Astrocyte of the cerebellum (primary cell): ENCODE results near the gene ASH1L.
"Not testable (repeated sequence)": the region's sequence is repeated elsewhere in the genome, so short reads cannot be mapped to it uniquely, and the experiment has no call there.

Experiments used
- DNase-seq: peaks from one replicate; pipeline ENCODE4 v3.0.0-alpha.2; 2011; ENCODE audit warnings: low read depth
- H3K4me3 ChIP-seq: 2 replicates; pipeline ENCODE4 v1.5.1; 2011; ENCODE audit warnings: mild to moderate bottlenecking, low read depth, low read length, moderate library complexity
- in situ Hi-C: cut with HindIII; loops from 2 replicates; pipeline ENCODE4 v1.10.0; 2017; ENCODE audit warnings: low sequenced_read_pairs
- TF ChIP-seq, protein P1 (sequence below): IDR thresholded peaks from 2 replicates; pipeline ENCODE4 v1.5.1; 2012; ENCODE audit warnings: low read length, low read depth, moderate library complexity, mild to moderate bottlenecking; ENCODE audit errors: missing control alignments

The ASH1L gene

DNA sequence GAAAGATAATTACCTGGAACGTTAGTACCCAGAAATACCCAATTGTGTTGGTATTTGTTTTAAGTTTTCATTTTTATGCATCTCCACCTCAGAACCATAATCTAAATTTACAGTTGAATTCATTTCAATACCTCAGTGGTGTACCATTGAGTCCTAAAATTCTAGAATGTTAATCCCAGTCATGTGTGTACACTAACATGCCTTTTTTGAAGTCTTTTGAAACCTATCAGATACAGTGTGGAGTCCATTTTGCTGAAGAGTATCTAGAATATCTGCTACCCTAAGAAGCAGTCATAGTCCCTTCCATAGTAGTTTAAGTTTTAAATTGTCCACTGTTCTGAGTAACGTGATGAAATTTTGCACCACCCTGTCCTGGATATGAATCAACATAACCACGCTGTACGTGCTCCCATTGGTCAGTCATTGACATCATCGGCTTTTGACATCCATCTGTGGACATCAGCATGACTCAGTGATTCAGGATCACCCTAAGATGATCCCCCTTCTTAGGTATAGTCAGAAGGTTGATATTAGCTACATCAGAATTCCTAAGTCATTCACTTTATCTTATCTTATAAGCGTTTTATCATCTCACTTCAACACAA, 7.5 kb upstream of the ASH1L start:
- no peak overlapping the region for H3K4me3 ChIP-seq
- in situ Hi-C loops: no loop called here
- TF ChIP-seq, protein P1, sequence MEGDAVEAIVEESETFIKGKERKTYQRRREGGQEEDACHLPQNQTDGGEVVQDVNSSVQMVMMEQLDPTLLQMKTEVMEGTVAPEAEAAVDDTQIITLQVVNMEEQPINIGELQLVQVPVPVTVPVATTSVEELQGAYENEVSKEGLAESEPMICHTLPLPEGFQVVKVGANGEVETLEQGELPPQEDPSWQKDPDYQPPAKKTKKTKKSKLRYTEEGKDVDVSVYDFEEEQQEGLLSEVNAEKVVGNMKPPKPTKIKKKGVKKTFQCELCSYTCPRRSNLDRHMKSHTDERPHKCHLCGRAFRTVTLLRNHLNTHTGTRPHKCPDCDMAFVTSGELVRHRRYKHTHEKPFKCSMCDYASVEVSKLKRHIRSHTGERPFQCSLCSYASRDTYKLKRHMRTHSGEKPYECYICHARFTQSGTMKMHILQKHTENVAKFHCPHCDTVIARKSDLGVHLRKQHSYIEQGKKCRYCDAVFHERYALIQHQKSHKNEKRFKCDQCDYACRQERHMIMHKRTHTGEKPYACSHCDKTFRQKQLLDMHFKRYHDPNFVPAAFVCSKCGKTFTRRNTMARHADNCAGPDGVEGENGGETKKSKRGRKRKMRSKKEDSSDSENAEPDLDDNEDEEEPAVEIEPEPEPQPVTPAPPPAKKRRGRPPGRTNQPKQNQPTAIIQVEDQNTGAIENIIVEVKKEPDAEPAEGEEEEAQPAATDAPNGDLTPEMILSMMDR: no peak
- DNase-seq: no peak

DNA sequence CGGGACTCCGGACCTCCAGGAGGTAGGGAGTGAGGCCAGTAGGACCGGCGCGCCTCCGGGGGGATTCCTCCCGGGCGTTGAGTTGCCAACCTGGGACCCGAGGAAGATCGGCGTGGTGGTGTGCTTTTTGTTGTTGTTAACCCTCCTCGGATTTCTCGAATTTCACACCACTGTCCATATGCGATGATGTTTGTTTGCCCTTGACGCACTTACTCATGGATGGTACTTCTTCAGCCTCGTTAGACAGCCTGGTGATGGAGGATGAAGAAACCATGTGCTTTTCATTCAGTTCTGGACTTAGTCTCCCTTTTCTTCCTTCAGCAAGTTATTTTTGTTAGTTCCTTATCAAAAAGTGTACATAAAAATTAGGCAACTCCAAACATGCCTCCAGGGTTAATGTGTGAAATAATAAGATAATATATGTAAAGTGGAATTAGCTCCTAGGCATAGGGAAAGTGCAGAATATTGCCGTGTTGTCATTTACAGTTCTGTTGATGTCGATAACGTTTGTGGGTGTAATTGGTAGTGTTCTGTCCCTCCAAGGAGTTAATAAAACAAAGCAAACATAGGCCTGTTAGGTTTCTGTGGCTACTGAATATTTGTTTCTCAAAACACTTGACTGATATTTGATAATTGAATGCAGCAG, 897 bp upstream of the ASH1L start:
- H3K4me3 ChIP-seq: peak overlapping the region; percentile 81
- in situ Hi-C loops, DNase-seq: not testable (repeated sequence)

DNA sequence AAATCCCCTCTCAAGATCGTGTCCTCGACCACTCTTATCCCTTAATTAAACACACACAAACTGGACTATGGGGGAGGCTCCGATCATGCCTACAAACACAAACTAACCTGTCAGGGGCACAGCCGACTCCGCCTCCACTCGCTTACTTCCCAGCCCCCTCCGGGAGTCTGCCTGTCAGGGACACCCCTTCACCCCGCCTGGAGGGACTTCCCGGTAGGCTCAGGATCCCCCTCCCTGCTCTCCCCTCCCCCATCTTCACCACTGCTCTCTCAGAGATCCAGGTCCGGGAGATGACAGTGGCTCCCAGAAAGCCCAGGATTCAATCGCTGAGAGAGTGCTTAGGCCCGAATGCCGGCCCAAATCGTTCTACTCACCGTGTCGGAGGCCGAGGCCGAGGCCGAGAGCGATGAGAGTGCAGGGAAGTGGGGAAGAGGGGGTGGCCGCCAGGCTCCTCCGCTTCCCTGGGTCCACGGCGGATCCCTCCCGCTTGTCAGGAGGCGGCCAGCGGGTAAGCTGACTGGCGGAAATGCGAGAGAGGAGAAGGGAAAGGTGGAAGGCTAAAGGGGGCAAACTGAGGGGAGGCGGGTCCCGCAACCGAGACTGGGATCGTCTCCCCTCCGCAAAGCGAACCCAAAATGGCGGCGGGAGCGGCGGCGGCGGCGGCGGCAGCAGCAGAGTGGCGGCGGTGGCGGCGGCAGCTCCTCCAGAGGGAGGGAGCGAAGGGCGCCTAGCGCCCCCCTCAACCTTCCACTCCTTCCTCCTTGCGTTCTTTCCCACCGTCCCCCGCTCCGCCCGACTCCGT, 623 bp downstream of the ASH1L start:
- H3K4me3 ChIP-seq: peak overlapping the region; percentile 81
- in situ Hi-C loops: not testable (repeated sequence)

DNA sequence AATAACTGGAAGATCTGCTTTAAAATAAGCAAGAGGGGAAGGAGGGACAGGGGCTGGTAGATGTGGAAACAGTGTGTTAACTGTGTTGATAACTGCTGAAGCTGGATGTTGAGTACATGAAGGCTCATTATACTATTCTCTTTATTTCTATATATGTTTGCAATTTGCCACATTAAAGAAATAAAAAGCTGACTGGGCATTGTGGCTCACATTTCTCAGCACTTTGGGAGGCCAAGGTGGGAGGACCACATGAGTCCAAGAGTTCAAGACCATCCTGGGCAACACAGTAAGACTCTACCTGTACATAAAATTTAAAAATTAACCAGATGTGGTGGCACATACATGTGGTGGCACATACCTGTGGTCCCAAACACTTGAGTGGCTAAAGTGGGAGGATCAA, 6.7 kb downstream of the ASH1L start:
- TF ChIP-seq, protein P1: no peak
- in situ Hi-C loops: no loop called here
- H3K4me3 ChIP-seq: no peak overlapping the region

More for the DNA sequence above, 623 bp downstream of the ASH1L start:
- not testable (repeated sequence) for DNase-seq

DNA sequence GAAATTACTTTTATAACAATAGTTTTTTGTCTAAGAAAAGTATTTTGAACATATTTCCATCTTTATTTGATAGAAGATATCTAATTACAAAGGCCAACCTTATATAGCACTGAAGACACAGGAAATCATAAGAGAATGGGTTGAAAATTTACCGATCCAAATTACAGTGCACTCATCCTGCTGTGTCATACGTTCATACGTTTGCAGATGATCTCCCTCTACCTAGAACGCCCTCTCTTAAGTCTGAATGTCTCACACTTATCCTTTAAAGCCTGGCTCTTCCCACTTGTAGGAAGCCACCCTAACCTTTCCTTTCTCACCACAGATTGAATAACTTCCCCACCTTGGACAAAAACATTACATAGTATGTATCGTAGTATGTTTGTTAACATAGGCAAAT, 9.3 kb downstream of the ASH1L start:
- in situ Hi-C loops: no loop called here
- no peak overlapping the region for H3K4me3 ChIP-seq
- no peak for DNase-seq
- TF ChIP-seq, protein P1: no peak

More for the DNA sequence above, 6.7 kb downstream of the ASH1L start:
- no peak for DNase-seq

DNA sequence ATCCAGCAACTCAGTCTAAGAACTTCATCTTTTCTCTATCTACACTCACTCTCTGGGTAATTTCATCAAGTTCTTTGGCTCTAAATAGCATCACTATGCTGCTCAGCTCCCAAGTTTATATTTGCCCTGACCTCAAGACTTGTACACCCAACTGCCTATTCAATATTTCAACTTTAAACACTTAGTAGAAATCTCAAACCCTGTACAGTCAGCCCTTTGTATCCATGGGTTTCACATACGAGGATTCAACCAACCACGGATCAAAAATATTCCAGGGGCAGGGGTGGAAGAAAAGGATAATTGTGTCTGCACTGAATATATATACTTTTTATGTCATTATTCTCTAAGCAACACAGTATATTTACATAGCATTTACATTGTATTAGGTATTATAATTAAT, 13.9 kb downstream of the ASH1L start:
- no peak overlapping the region for H3K4me3 ChIP-seq
- DNase-seq: no peak
- in situ Hi-C loops: no loop called here
- TF ChIP-seq, protein P1: no peak

DNA sequence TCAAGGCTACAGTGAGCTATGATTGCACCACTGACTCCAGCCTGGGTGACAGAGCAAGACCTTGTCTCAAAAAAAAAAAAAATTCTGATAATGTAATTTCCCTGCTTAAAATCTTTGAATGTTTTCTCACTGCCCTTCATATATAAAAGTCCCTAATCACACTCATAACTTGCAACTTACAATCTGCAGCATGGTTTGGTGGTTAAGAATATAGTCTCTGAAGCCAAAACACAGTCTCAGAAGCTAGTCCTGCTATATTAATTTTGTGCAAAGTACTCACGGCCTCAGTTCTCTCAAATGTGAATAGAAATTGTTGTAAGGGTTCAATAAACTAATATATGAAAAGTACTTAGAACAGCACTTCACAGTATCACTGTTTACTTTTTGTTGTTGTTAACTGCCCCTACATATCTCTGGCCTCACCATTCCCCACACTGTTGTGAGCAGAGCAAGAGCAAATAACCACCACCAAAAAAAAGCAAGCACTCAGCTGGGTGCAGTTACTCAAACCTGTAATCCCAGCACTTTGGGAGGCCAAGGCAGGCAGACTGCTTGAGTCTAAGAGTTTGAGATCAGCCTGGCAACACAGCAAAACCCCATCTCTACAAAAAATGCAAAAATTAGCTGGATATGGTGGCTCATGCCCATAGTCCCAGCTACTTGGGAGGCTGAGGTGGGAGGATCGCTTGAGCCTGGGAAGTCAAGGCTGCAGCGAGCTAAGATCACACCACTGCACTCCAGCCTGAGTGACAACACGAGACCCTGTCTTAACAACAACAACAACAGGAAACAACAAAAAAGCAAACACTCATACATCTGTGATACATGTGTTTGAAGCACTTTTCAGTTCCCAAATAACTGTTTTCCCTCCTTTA, 22.4 kb downstream of the ASH1L start:
- DNase-seq: no peak
- in situ Hi-C loops: no loop called here
- TF ChIP-seq, protein P1: no peak
- no peak overlapping the region for H3K4me3 ChIP-seq
